K562 (cell line): ENCODE data around the gene EHBP1. TPM values are rescaled to one million over a fixed set of nuclear protein-coding genes. Genes with fewer than 3 reads are reported as not detected.

Source experiments
- ATAC-seq: fragments of 200-7000 bp; cut with Tn5 transposase; 3 replicates; pipeline ENCODE4 v1.9.1; 2020; ENCODE audit warnings: moderate library complexity
- BruUV-seq: library from RNA; stranded (reverse); fragments of 400-500 nt; replicated peaks from 2 replicates; lab custom pipeline; 2021; lab: Mats Ljungman, UMichigan
- CTCF ChIA-PET: fragments of 300-600 bp; formaldehyde crosslinking; extraction: SDS; loops from one replicate; lab custom pipeline; 2021; ENCODE audit warnings: low intra/inter-chr PET ratio; lab: Yijun Ruan, JAX
- POLR2A ChIA-PET: fragments of 300-600, 350-650 bp; sonication (Branson Sonifier 250); formaldehyde crosslinking; extraction: SDS; loops from one replicate; lab custom pipeline; 2021; ENCODE audit warnings: antibody characterized with exemption, inconsistent platforms; lab: Yijun Ruan, JAX
- DNase-seq, 4 experiments: peaks; one replicate each; pipeline versions ENCODE4 v3.0.0 to v3.0.0-alpha.2; 2011 to 2018; ENCODE audit warnings: low spot score in 3 of 4, mixed read lengths in 3 of 4; ENCODE audit errors: extremely low read depth in 1 of 4
- FAIRE-seq: peaks from 2 replicates; lab custom pipeline; 2011; peaks lifted over from hg19 to GRCh38; lab: Jason Lieb, UNC
- H2AFZ ChIP-seq: 2 replicates; pipeline ENCODE4 v1.6.0; 2011; ENCODE audit warnings: low read depth, low read length, control low read depth, inconsistent platforms
- H3K27ac ChIP-seq: fragments of 200-600 bp; 3 replicates; pipeline ENCODE4 v1.8.0; 2011; ENCODE audit warnings: low read depth, mild to moderate bottlenecking, control low read depth, inconsistent platforms, low read length, moderate library complexity, mixed read lengths; ENCODE audit errors: extremely low read depth
- H3K27me3 ChIP-seq, 2 experiments: fragments of 300-600 bp in 1 of 2; 2 replicates in 1 of 2; 3 replicates in 1 of 2; pipeline versions ENCODE4 v1.6.0 to v1.8.0; 2011; ENCODE audit warnings: inconsistent platforms in 2 of 2, low read length in 2 of 2, mild to moderate bottlenecking in 1 of 2, mixed read lengths in 1 of 2, moderate library complexity in 1 of 2; ENCODE audit not compliant: control insufficient read depth in 2 of 2, insufficient read depth in 2 of 2
- H3K36me3 ChIP-seq: fragments of 300-600 bp; 3 replicates; pipeline ENCODE4 v1.8.0; 2011; ENCODE audit warnings: mild to moderate bottlenecking, low read length, inconsistent platforms; ENCODE audit not compliant: control insufficient read depth, insufficient read depth
- H3K4me1 ChIP-seq, 2 experiments: fragments of 200-600 bp in 1 of 2; replicated peaks in 1 of 2; 2 replicates in 1 of 2; 3 replicates in 1 of 2; pipeline versions ENCODE4 v1.5.1 to v1.8.0; 2011; ENCODE audit warnings: inconsistent platforms in 2 of 2, low read length in 2 of 2, mild to moderate bottlenecking in 1 of 2, mixed read lengths in 1 of 2, moderate library complexity in 1 of 2; ENCODE audit not compliant: control insufficient read depth in 2 of 2, insufficient read depth in 2 of 2
- H3K4me2 ChIP-seq: 2 replicates; pipeline ENCODE4 v1.6.1; 2011; ENCODE audit warnings: low read length, control low read depth, inconsistent platforms, mixed read lengths; ENCODE audit not compliant: insufficient read depth
- H3K4me3 ChIP-seq: fragments of 200-600 bp; sonication (generic), shearing (Covaris generic); 2 replicates; pipeline ENCODE4 v1.5.1; 2016; ENCODE audit warnings: control low read depth, inconsistent platforms
- H3K79me2 ChIP-seq: fragments of 200-600 bp; 3 replicates; pipeline ENCODE4 v1.8.0; 2011; ENCODE audit warnings: low read length, inconsistent platforms; ENCODE audit not compliant: control insufficient read depth, insufficient read depth
- H3K9ac ChIP-seq, 2 experiments: 2 replicates each; pipeline versions ENCODE4 v1.6.0 to v1.6.1; 2011; ENCODE audit warnings: low read depth in 2 of 2, low read length in 2 of 2, control low read depth in 1 of 2, inconsistent platforms in 1 of 2, mild to moderate bottlenecking in 1 of 2, mixed read lengths in 1 of 2; ENCODE audit not compliant: insufficient read depth in 1 of 2
- H3K9me1 ChIP-seq: one replicate; pipeline ENCODE4 v1.6.0; 2011; ENCODE audit warnings: inconsistent platforms, mild to moderate bottlenecking, low read length, moderate library complexity; ENCODE audit not compliant: control insufficient read depth, insufficient read depth
- H3K9me3 ChIP-seq: replicated peaks from 2 replicates; pipeline ENCODE4 v1.5.1; 2011; ENCODE audit warnings: low read depth, low read length, inconsistent platforms; ENCODE audit not compliant: control insufficient read depth, insufficient read depth
- H4K20me1 ChIP-seq: replicated peaks from 2 replicates; pipeline ENCODE4 v1.6.1; 2011; ENCODE audit warnings: low read length, inconsistent platforms, mixed read lengths; ENCODE audit not compliant: control insufficient read depth, insufficient read depth
- CHD7 ChIP-seq: fragments of 200-600 bp; sonication (generic); IDR thresholded peaks from one replicate; pipeline ENCODE4 v1.6.1; 2012; ENCODE audit warnings: mild to moderate bottlenecking, low read depth, low read length, inconsistent platforms
- MED1 ChIP-seq: sonication (generic); formaldehyde crosslinking; IDR thresholded peaks from 2 replicates; pipeline ENCODE4 v1.8.1; 2023; ENCODE audit warnings: missing genetic modification reagents, borderline replicate concordance
- NR2C2 ChIP-seq, 2 experiments: fragments of 200-800 bp in 1 of 2; sonication (Bioruptor generic) in 1 of 2; sonication (generic) in 1 of 2; formaldehyde crosslinking in 1 of 2; IDR thresholded peaks; 2 replicates each; pipeline versions ENCODE4 v1.6.1 to v1.8.0; 2016 to 2022; ENCODE audit warnings: mild to moderate bottlenecking in 1 of 2, missing compliant biosample characterization in 1 of 2, missing genetic modification characterization in 1 of 2, missing genetic modification reagents in 1 of 2
- SIX5 ChIP-seq, 2 experiments: IDR thresholded peaks; 2 replicates each; pipeline ENCODE4 v1.6.1; 2011; ENCODE audit warnings: low read length in 2 of 2, borderline replicate concordance in 1 of 2, low read depth in 1 of 2, mild to moderate bottlenecking in 1 of 2, moderate library complexity in 1 of 2; ENCODE audit not compliant: insufficient read depth in 1 of 2
- SPI1 ChIP-seq: IDR thresholded peaks from 2 replicates; pipeline ENCODE4 v1.6.1; 2011; ENCODE audit warnings: low read depth, low read length, control low read depth, borderline replicate concordance
- ZZZ3 ChIP-seq: fragments of 450-650 bp; IDR thresholded peaks from 2 replicates; pipeline ENCODE4 v1.6.1; 2016; ENCODE audit warnings: antibody characterized with exemption, mild to moderate bottlenecking, moderate library complexity
- in situ Hi-C: fragments of 300-500 bp; cut with MboI; formaldehyde crosslinking; loops from 4 replicates; pipeline ENCODE4 v1.15.0; 2018; ENCODE audit warnings: inconsistent platforms, mixed read lengths
- intact Hi-C: fragments of 100-400 bp; cut with micrococcal nuclease; formaldehyde crosslinking; loops from 2 replicates; pipeline ENCODE4 v1.14.2; 2022
- polyA plus RNA-seq, 8 experiments: library from polyadenylated mRNA; depleted of rRNA in 4 of 8; stranded (reverse) in 5 of 8; unstranded in 3 of 8; fragments of >200 nt; fragmentation: Nextera tagmentation in 2 of 8; fragmentation: Illumina TruSeq in 1 of 8; extraction: Ambion mirVana in 2 of 8; extraction: Trizol in 1 of 8; gene quantifications; 2 replicates each; pipeline versions ENCODE4 v1.2.1 to v1.2.3, GENCODE V29; 2011 to 2014; ENCODE audit warnings: inconsistent platforms in 1 of 8, missing spikeins in 1 of 8
- total RNA-seq, 7 experiments: library from RNA; depleted of rRNA in 6 of 7; stranded (reverse); fragments of >200 nt in 6 of 7; fragmentation: Illumina TruSeq in 2 of 7; extraction: Trizol in 2 of 7; gene quantifications; 2 replicates each; pipeline versions ENCODE4 v1.2.1 to v1.2.3, GENCODE V29; 2011 to 2021; ENCODE audit warnings: low replicate concordance in 1 of 7

Gene EHBP1
- total and polyA plus RNA-seq, 9 of the 15 experiments (the other 6 are each of a cell fraction or from before 2014, with no cell fraction given), result 8.9 to 26.6 (median 19.3) TPM

GRCh38 chr2:62663920-62664795 lies 41.4 kb upstream of the EHBP1 start:
- in situ Hi-C loops, result no loop called here
- TF ChIP-seq SPI1 (no peak), CHD7 (no peak), MED1 (CRISPR knock-in tag) (no peak), SIX5 (IDR thresholded peaks at IDR 0.05; ENCODE audit: borderline replicate concordance in 1 of 2, insufficient read depth in 1 of 2, low read depth in 1 of 2, low read length in 2 of 2) (no peak), ZZZ3 (no peak), NR2C2 (CRISPR knock-in tag; IDR thresholded peaks at IDR 0.05) (no peak), NR2C2 (tag; IDR thresholded peaks at IDR 0.05) (no peak)

More at GRCh38 chr2:62663920-62664795, 41.4 kb upstream of the EHBP1 start:
- BruUV-seq, result no TSS peak
- Histone ChIP-seq H3K4me1 (no peaks in the 10 kb centered on the region), H3K27ac (no peak overlapping the region), H3K9me3 (no peaks in the 10 kb centered on the region), H3K9ac (no peak overlapping the region), H3K79me2 (no peaks in the 10 kb centered on the region), H3K4me3 (no peak overlapping the region), H3K36me3 (no peaks in the 10 kb centered on the region), H3K27me3 (peaks cover 2 to 7% of the 10 kb centered on the region in 2 experiments), H3K4me2 (no peak overlapping the region), H3K9me1 (no peaks in the 10 kb centered on the region), H4K20me1 (no peaks in the 10 kb centered on the region), H2AFZ (no peak overlapping the region)
- FAIRE-seq, result no peak
- no peak for ATAC-seq
- CTCF ChIA-PET, result no interaction called here
- POLR2A ChIA-PET, result interaction anchor here (1.0 kb wide), 1 partner anchor 9 kb away, joined by 3 read pairs; no protein-coding TSS in a partner anchor
- intact Hi-C loops, result no loop called here
- DNase-seq, result no peak
